K562 (cell line): ENCODE data around the gene WDR90. TPM values are rescaled to one million over a fixed set of nuclear protein-coding genes. Genes with fewer than 3 reads are reported as not detected.

Source experiments
- CTCFL ChIP-seq: IDR thresholded peaks from 2 replicates; pipeline ENCODE4 v1.6.1; 2011; ENCODE audit warnings: borderline replicate concordance, low read depth, mild to moderate bottlenecking, moderate library complexity, low read length; ENCODE audit not compliant: insufficient read depth, poor library complexity, severe bottlenecking
- EHMT2 ChIP-seq: fragments of 450-650 bp; IDR thresholded peaks from 2 replicates; pipeline ENCODE4 v1.6.1; 2018; ENCODE audit warnings: antibody characterized with exemption
- ETV6 ChIP-seq, 3 experiments: fragments of 150-350 bp in 1 of 3; sonication (generic) in 1 of 3; formaldehyde crosslinking in 1 of 3; IDR thresholded peaks; 2 replicates each; pipeline versions ENCODE4 v1.6.1 to v1.8.0; 2014 to 2022; ENCODE audit warnings: borderline replicate concordance in 2 of 3, low read depth in 2 of 3, antibody characterized with exemption in 1 of 3, low read length in 1 of 3, mild to moderate bottlenecking in 1 of 3, missing genetic modification reagents in 1 of 3
- FOXO4 ChIP-seq: fragments of 450-650 bp; formaldehyde crosslinking; IDR thresholded peaks from 2 replicates; pipeline ENCODE4 v1.4.0; 2020; ENCODE audit warnings: mild to moderate bottlenecking, moderate library complexity
- MLX ChIP-seq, 2 experiments: fragments of 450-650 bp in 1 of 2; sonication (generic) in 1 of 2; formaldehyde crosslinking; conservative IDR thresholded peaks; 2 replicates each; pipeline versions ENCODE4 v1.4.0 to v1.8.1; 2020 to 2022; ENCODE audit warnings: mild to moderate bottlenecking in 1 of 2, missing genetic modification reagents in 1 of 2
- POLR3G ChIP-seq: IDR thresholded peaks from 2 replicates; pipeline ENCODE4 v1.6.1; 2011; ENCODE audit not compliant: insufficient read length, insufficient replicate concordance; ENCODE audit errors: extremely low read depth
- RAD51 ChIP-seq: fragments of 450-650 bp; IDR thresholded peaks from 2 replicates; pipeline ENCODE4 v1.7.1; 2016; ENCODE audit warnings: low read depth, mild to moderate bottlenecking, borderline replicate concordance
- REST ChIP-seq, 2 experiments: fragments of 450-650 bp; formaldehyde crosslinking in 1 of 2; IDR thresholded peaks; 2 replicates each; pipeline versions ENCODE4 v1.4.0 to v1.6.1; 2014 to 2020; ENCODE audit warnings: mild to moderate bottlenecking in 2 of 2, borderline replicate concordance in 1 of 2, low read depth in 1 of 2
- SRSF3 ChIP-seq: fragments of 200-400 bp; formaldehyde crosslinking; IDR thresholded peaks from 2 replicates; pipeline ENCODE4 v1.6.1; 2016; ENCODE audit warnings: mild to moderate bottlenecking, low read length, moderate library complexity; ENCODE audit not compliant: insufficient read depth
- ZFP30 ChIP-seq: fragments of 250-450 bp; sonication (Bioruptor Pico); IDR thresholded peaks from 2 replicates; pipeline ENCODE4 v1.8.0; 2022; ENCODE audit warnings: moderate library complexity, mild to moderate bottlenecking, inconsistent platforms, borderline replicate concordance
- ZNF165 ChIP-seq: fragments of 250-450 bp; sonication (Bioruptor Pico); IDR thresholded peaks from 2 replicates; pipeline ENCODE4 v1.4.0; 2020; ENCODE audit warnings: borderline replicate concordance
- ZNF3 ChIP-seq: fragments of 250-450 bp; sonication (Bioruptor Pico); IDR thresholded peaks from 2 replicates; pipeline ENCODE4 v1.5.0; 2021; ENCODE audit warnings: mild to moderate bottlenecking, moderate library complexity
- ZSCAN29 ChIP-seq: fragments of 450-650 bp; IDR thresholded peaks from 2 replicates; pipeline ENCODE4 v1.6.1; 2017
- polyA plus RNA-seq, 8 experiments: library from polyadenylated mRNA; depleted of rRNA in 4 of 8; stranded (reverse) in 5 of 8; unstranded in 3 of 8; fragments of >200 nt; fragmentation: Nextera tagmentation in 2 of 8; fragmentation: Illumina TruSeq in 1 of 8; extraction: Ambion mirVana in 2 of 8; extraction: Trizol in 1 of 8; gene quantifications; 2 replicates each; pipeline versions ENCODE4 v1.2.1 to v1.2.3, GENCODE V29; 2011 to 2014; ENCODE audit warnings: inconsistent platforms in 1 of 8, missing spikeins in 1 of 8
- total RNA-seq, 7 experiments: library from RNA; depleted of rRNA in 6 of 7; stranded (reverse); fragments of >200 nt in 6 of 7; fragmentation: Illumina TruSeq in 2 of 7; extraction: Trizol in 2 of 7; gene quantifications; 2 replicates each; pipeline versions ENCODE4 v1.2.1 to v1.2.3, GENCODE V29; 2011 to 2021; ENCODE audit warnings: low replicate concordance in 1 of 7

WDR90 gene
- total and polyA plus RNA-seq, 9 of the 15 experiments (the other 6 are each of a cell fraction or from before 2014, with no cell fraction given), result 0.44 to 12.6 (median 3.3) TPM

- TF ChIP-seq CTCFL, result no peak
- TF ChIP-seq MLX (CRISPR knock-in tag; conservative IDR thresholded peaks at IDR 0.05), result no peak
- no peak for TF ChIP-seq EHMT2
- TF ChIP-seq FOXO4 (CRISPR knock-in tag), result no peak
- no peak for TF ChIP-seq RAD51
- TF ChIP-seq ZSCAN29, result no peak
- TF ChIP-seq ZNF3 (CRISPR knock-in tag), result no peak
- TF ChIP-seq REST (IDR thresholded peaks at IDR 0.05; ENCODE audit: borderline replicate concordance), result no peak
- no peak for TF ChIP-seq REST (CRISPR knock-in tag; IDR thresholded peaks at IDR 0.05; ENCODE audit: low read depth)
- TF ChIP-seq ZFP30 (CRISPR knock-in tag), result no peak
- TF ChIP-seq ETV6 (IDR thresholded peaks at IDR 0.05; ENCODE audit: borderline replicate concordance in 1 of 2, low read depth in 2 of 2, low read length in 1 of 2), result no peak
- no peak; the same call in 1 of the 2 replicates for TF ChIP-seq ETV6 (CRISPR knock-in tag; IDR thresholded peaks at IDR 0.05; ENCODE audit: borderline replicate concordance)
- TF ChIP-seq SRSF3, result no peak
- no peak for TF ChIP-seq ZNF165
- no peak for TF ChIP-seq POLR3G
Measured at GRCh38 chr16:684071-684794, 35.1 kb downstream of the WDR90 start, which contains the start of gene JMJD8 (continued).
